HG03460 (cell line): ENCODE results near the gene SCNN1G.

Experiments
- ATAC-seq: cut with Tn5 transposase; IDR thresholded peaks from one replicate; pipeline ENCODE4 v1.9.1; 2021; ENCODE audit not compliant: unreplicated experiment

The SCNN1G gene

DNA sequence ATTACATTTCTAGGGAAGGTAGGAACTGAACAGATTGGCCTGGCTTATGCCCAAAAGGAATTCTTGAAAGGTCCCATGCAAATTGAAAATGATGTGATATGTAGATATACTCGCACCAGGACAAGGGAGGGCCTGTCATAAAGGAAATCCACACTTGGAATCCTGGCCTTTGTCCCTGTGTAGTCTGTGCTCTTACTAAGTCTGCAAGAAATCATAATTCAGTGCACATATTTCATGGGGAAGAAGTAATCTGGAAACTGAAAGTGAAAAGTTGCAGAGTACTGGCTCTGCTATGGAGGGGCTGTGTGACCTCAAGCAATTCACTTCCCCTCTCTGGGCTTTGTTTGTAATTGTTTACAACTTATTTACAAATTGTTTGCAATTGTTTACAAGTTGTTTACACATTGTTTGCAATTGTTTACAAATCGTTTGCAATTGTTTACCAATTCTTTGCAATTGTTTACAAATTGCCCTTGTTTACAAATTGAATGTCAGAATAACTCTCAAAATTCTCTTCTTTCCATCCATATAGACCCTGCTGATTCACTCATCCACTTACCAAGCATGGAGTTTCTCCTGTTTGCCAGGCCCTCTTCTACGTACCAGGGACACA is 12.9 kb downstream of the SCNN1G start:
- ATAC-seq = no peak

GRCh38 chr16:23196539-23196938 is 14.0 kb downstream of the SCNN1G start:
- no peak for ATAC-seq

DNA sequence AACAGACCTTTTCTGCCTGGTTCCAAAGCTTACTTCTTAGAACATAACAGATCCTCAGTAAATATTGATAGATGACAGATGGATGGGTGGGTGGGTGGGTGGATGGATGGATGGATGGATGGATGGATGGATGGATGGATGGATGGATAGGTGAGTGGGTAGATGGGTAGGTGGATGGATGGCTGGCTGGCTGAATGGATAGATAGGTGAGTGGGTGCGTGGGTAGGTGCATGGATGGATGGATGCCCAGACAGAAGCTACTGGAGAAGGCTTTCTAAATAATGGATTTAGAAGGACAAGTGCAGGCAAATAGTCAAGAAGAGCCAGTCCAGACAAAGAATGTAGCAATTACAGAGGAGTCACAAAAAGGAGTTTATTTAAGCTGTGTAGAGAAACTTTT is 19.6 kb downstream of the SCNN1G start:
- no peak for ATAC-seq

DNA sequence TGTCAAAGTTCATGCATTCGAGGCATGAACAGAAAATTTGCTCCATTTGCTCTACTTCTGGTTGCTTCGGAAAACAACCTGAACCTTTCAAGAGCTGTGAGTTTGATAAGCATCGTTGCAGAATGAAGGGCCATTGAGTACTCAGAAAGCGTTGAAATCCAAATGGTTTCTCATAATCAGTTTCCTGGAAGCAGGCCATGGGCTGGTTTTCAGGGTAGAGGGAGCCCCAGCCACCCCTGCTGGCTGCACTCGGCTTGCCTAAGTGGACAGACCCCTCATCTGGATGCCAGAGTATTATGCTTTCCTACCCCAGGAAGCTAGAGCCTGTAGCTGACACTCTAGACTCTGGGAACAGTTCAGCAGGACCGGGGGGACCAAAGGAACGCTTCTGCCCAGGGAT is 24.4 kb downstream of the SCNN1G start:
- ATAC-seq = no peak

- no peak for ATAC-seq
Observed at GRCh38 chr16:23207485-23207884, 24.9 kb downstream of the SCNN1G start.

GRCh38 chr16:23209606-23210005 is 27.1 kb downstream of the SCNN1G start:
- no peak for ATAC-seq

- ATAC-seq = no peak
Observed at GRCh38 chr16:23213831-23214230, 31.3 kb downstream of the SCNN1G start.

DNA sequence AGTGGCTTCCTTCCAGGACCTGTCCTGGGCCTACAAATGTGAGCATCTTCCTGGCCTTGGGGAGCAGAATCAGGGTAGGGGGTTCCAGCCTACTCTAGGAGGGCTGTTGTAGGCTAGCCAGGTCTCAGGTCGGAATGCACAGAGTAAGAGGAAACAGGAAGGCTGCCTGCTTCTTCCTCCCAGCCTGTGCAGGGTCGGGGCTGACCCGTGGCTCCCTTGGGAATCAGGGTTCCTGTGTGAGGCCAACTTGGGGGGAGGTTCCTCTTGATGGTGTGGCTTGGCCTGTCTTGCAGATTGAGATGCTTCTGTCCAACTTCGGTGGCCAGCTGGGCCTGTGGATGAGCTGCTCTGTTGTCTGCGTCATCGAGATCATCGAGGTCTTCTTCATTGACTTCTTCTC is 32.3 kb downstream of the SCNN1G start:
- no peak for ATAC-seq

DNA sequence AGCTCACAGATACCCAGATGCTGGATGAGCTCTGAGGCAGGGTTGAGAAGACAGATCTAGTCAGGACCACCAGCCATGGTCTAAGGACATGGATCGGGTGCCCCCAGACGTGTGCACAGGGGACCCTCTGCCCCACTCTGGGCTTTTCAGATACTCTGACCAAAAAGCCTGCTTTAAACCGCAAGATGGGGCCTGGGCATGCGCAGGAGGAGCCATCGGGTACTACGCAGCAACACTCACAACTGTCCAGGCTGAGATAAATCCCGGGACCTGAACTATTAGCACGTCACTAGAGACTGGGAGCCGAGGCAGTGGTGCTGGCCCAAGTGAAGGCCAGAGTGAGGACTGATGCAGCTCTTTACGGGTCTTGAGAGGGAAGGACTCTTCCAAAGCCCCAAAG is 32.9 kb downstream of the SCNN1G start:
- ATAC-seq = no peak

DNA sequence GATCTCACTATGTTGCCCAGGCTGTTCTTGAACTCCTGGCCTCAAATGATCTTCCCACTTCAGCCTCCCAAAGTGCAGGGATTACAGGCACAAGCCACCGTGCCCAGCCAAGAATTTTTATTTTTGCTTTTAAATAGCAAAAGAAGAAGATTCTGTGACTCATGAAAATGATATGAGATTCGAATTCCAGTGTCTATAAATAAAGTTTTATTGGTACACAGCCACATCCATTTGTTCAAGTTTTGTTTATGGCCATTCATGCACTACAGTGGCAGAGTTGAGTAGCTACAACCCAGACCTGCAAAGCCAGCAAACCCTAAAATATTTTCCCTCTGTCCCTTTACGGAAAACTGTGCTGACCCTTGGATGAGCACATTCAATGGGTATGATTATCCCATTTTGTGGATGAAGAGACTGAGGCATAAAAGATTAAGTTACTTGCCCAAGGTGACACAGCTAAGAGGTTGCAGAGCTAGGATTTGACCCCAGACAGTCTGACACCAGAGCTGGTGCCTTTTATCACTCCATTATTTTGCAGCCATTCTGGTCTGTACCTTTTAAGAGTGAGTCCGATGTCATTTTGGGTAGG is 34.2 kb downstream of the SCNN1G start:
- ATAC-seq = no peak

DNA sequence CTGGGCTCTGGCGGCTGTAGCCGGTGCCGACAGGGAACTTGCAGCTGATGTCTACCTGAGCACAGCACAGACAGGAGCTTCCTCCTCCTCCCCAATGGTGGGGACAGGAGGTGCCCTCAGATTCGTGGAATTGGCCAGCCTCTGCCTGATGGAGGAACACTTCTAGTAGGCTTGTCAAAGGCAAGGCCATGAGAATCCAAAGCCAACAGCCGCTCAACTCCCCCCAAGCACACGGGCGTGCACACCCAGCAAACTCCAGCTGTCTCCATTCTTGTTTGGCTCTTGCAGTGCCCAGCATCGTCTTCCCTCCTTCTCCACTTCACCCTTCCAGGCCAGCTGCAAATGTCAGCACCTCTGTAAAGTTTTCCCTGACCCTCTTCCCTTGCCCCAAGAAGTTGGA is 35.1 kb downstream of the SCNN1G start:
- ATAC-seq = no peak

GRCh38 chr16:23222929-23223328 is 40.4 kb downstream of the SCNN1G start:
- no peak for ATAC-seq

- no peak for ATAC-seq
Observed at GRCh38 chr16:23223368-23223767, 40.8 kb downstream of the SCNN1G start.

- no peak for ATAC-seq
Observed at GRCh38 chr16:23225109-23225508, 42.6 kb downstream of the SCNN1G start.

GRCh38 chr16:23225634-23226033 is 43.1 kb downstream of the SCNN1G start:
- ATAC-seq = no peak

- ATAC-seq = no peak
Observed at GRCh38 chr16:23227529-23227928, 45.0 kb downstream of the SCNN1G start.

- ATAC-seq = no peak
Observed at GRCh38 chr16:23229714-23230113, 47.2 kb downstream of the SCNN1G start.

DNA sequence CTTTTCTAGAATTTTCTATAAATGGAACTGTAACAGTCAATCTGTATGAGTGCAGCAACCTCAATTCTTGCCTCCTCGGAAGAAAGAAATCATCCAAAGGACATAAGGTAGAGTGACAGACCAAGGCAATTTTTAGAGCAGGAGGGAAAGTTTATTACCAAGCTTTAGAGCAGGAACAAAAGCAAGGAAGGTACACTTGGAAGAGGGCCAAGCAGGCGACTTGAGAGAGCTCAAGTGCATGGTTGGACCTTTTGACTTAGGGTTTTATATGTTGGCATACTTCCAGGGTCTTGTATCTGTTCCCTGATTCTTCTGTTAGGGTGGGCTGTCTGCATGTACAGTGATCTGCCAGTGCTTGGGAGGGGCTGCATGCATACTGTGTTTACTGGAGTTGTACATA is 50.3 kb downstream of the SCNN1G start:
- no peak for ATAC-seq

- no peak for ATAC-seq
Observed at GRCh38 chr16:23235176-23235575, 52.6 kb downstream of the SCNN1G start.

GRCh38 chr16:23236983-23237382 is 54.4 kb downstream of the SCNN1G start:
- ATAC-seq = no peak

- ATAC-seq = no peak
Observed at GRCh38 chr16:23240994-23241393, 58.4 kb downstream of the SCNN1G start.

- no peak for ATAC-seq
Observed at GRCh38 chr16:23244122-23244521, 61.6 kb downstream of the SCNN1G start.

DNA sequence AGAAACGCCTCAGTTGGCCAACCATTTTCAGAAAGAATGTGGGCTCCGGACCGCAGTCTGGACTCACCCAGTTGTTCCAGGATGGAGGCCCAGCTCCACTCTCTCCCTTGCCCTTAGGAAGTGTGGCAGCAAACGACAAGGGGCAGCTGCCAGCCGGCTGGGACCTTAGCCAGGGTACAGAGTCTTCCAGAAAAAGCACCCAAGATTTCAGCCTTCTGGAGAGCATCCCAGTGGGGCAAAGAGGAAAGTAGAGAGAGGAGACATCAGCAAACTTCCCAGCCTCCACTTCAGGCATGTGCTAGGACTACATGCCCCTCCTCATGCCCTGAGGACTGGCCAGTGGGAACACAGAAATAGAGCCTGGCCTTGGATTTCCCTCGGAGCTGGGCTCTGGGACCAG is 62.7 kb downstream of the SCNN1G start:
- ATAC-seq = no peak
